Mucosa of gallbladder (tissue), 1 donor: Measurements from ENCODE around the gene AP4M1. TPM values are rescaled to one million over a fixed set of nuclear protein-coding genes. Genes with fewer than 3 reads are reported as not detected.
"Not testable (repeated sequence)": the region's sequence is repeated elsewhere in the genome, so short reads cannot be mapped to it uniquely, and the experiment has no call there.

Experiments used
- DNase-seq: peaks from one replicate; pipeline ENCODE4 v3.0.0-alpha.2; 2020; ENCODE audit warnings: low spot score
- total RNA-seq: library from RNA; stranded (reverse); gene quantifications from one replicate; pipeline ENCODE4 v1.2.1, GENCODE V29; 2021
- donor health status: DM: no; HTN: no; CAD: no.

Gene AP4M1
- total RNA-seq, 1 donor from 2014 or later = 34.1 TPM

- no peak for DNase-seq
Observed at GRCh38 chr7:100107125-100107737, 5.8 kb downstream of the AP4M1 start.

DNA sequence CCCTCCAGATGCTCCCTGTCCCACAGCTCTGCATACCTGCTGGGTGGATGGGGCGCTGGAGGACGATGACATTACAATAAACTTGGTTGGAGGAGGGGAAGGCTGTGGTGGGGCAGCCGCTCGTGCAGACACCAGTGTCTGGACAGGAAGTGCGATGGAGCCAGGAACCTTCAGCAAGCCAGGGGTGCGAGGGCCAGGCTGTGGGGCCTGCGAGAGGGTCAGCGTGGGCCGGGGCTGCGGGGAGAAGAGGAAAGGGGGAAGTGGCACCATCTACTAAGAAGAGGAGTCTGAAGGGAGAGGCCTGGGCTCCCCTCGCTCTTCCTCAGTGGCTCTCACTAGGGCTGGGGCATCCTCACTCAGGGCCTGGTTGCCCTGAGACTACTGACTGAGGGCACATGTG, 6.4 kb downstream of the AP4M1 start:
- DNase-seq = no peak

GRCh38 chr7:100109521-100110163, 8.2 kb downstream of the AP4M1 start:
- no peak for DNase-seq

GRCh38 chr7:100111156-100111555, 9.7 kb downstream of the AP4M1 start:
- DNase-seq = no peak

DNA sequence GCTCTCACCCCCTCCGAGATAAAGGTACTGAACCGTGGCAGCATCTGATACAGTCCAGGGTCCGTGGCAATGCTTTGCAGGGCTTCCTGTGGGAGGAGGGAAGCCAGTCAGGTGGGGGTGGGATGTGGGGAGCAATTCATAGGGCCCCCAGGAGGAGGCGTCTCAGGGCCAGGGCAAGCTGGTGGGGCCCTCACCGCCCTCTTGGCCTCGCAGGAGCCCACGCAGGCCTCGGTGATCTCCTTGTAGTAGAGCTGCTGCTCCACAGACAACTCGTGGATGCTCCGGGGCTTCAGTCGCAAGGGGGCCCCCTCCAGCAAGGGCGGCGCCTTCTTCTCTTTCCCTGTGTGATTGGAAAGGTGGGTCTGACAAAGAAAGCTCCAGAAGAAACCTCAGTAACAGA, 10.5 kb downstream of the AP4M1 start:
- no peak for DNase-seq

DNA sequence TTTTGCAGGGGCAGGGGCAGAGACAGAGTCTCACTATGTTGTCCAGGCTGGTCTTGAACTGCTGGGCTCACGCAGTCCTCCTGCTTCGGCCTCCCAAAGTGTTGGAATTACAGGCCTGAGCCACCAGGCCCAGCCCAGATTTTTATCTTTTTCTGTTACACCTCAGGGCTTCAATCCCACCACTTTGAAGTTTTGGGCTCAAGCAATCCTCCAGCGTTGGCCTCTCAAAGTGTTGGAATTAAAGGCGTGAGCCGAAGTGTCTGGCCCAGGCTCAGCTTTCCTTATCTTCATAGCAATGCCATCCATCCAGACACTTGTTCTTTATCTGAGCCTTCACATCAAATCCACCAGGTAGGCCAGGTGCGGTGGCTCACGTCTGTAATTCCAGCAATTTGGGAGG, 13.6 kb downstream of the AP4M1 start:
- no peak for DNase-seq

GRCh38 chr7:100118388-100119071, 17.1 kb downstream of the AP4M1 start:
- DNase-seq = no peak

- peak; percentile 96 for DNase-seq
Observed at GRCh38 chr7:100119072-100119969, 17.9 kb downstream of the AP4M1 start, which contains the start of the genes CNPY4 and TAF6. Gene CNPY4 (plus strand): TSS chr7:100119634. CDS start chr7:100119745, 111 bp downstream. Gene TAF6 (minus strand): TSS chr7:100119358. CDS start chr7:100114209, 5,149 bp downstream.

- peak; percentile 66 for DNase-seq
Observed at GRCh38 chr7:100119970-100120732, 18.7 kb downstream of the AP4M1 start.

DNA sequence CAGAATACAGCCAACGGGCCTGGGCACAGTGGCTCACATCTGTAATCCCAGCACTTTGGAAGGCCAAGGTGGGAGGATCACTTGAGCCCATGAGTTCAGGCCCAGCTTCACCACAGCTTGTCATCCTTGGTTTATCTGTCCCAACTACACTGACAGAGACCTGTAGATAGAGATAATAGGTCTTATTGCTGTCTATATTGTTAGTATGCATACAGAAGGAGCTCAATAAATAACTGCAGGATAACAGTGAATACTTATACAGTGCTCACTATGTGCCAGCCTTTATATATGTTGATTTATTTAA, 19.2 kb downstream of the AP4M1 start:
- no peak for DNase-seq

DNA sequence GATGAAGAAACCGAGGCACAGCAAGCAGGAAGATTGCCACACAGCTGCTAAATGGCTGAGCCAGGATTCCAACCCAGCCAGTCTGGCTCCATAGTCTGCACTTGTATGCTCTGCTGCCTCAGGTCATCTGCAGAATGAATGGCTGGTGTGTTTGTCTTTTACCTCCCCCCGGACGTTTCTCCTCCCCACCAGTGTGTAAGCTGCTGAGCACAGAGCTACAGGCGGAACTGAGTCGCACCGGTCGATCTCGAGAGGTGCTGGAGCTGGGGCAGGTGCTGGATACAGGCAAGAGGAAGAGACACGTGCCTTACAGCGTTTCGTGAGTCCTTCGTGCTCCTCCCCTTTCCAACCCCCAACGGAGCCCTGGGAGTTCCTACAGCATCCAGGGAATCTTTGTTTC, 20.6 kb downstream of the AP4M1 start:
- DNase-seq = peak; percentile 84

GRCh38 chr7:100122568-100122967, 21.1 kb downstream of the AP4M1 start:
- DNase-seq = no peak

- DNase-seq = no peak
Observed at GRCh38 chr7:100124301-100125230, 23.1 kb downstream of the AP4M1 start.

GRCh38 chr7:100126239-100126930, 24.9 kb downstream of the AP4M1 start:
- no peak for DNase-seq

GRCh38 chr7:100126931-100127865, 25.8 kb downstream of the AP4M1 start, which contains the start of gene MBLAC1:
Gene MBLAC1 (plus strand): TSS chr7:100126967. CDS start chr7:100127396, 429 bp downstream.
- peak; percentile 93 for DNase-seq

GRCh38 chr7:100127866-100128636, 26.6 kb downstream of the AP4M1 start:
- DNase-seq = no peak

GRCh38 chr7:100128637-100128963, 27.2 kb downstream of the AP4M1 start:
- DNase-seq = no peak

DNA sequence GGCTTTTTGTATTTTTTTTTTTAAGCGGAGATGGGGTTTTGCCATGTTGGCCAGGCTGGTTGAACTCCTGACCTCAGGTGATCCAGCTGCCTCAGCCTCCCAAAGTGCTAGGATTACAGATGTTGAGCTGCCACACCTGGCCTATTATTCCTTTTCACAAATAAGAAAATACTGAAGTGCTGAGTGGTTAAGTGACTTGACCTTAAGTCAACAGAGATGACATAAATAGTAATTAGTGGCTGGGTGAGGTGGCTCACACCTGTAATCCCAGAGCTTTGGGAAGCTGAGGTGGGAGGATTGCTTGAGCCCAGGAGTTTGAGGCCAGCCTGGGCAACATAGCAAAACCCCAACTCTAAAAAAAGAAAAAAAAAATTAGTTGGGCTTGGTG, 28.8 kb downstream of the AP4M1 start:
- not testable (repeated sequence) for DNase-seq
